ENCODE measurements around the gene TRIM22. TPM values are rescaled to one million over a fixed set of nuclear protein-coding genes. Genes with fewer than 3 reads are reported as not detected.
"Not testable (repeated sequence)": the region's sequence is repeated elsewhere in the genome, so short reads cannot be mapped to it uniquely, and the experiment has no call there.

TRIM22 gene, protein sequence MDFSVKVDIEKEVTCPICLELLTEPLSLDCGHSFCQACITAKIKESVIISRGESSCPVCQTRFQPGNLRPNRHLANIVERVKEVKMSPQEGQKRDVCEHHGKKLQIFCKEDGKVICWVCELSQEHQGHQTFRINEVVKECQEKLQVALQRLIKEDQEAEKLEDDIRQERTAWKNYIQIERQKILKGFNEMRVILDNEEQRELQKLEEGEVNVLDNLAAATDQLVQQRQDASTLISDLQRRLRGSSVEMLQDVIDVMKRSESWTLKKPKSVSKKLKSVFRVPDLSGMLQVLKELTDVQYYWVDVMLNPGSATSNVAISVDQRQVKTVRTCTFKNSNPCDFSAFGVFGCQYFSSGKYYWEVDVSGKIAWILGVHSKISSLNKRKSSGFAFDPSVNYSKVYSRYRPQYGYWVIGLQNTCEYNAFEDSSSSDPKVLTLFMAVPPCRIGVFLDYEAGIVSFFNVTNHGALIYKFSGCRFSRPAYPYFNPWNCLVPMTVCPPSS
- polyA plus RNA-seq (ENCODE audit: insufficient read length in 4 of 4): 10 to 100 TPM in 1 of 4 donors, 1 to 10 TPM in 3; 6.9 to 10.6 (median 7.9) TPM

DNA sequence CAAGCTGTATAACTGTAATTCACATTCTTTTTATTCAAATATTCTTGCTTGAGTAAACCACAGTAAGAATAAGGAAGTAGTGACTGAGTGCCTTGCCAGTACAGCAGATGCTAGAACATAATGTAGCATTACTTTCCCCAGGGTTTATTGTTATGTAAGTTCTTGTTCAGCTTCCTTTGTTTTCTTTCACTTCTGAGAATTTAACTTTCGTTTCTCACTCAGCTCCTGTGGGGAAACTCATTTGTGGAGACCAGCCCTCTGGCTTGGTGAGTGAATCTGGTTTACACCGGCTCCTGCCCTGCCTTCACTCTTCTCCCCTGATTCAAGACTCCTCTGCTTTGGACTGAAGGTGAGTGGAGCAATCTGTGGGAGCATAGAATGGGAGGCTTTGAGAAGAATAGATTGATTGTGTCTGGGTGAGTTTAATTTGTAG is at the start of gene TRIM22:
Gene TRIM22 (plus strand): TSS at position 240 of the 433 bp plus-strand sequence. CDS start 6,443 bp downstream, outside the sequence.
- peak in 1 of 4 donors; percentile 4 for DNase-seq (ENCODE audit: low read depth in 4 of 4, low spot score in 3 of 4)

DNA sequence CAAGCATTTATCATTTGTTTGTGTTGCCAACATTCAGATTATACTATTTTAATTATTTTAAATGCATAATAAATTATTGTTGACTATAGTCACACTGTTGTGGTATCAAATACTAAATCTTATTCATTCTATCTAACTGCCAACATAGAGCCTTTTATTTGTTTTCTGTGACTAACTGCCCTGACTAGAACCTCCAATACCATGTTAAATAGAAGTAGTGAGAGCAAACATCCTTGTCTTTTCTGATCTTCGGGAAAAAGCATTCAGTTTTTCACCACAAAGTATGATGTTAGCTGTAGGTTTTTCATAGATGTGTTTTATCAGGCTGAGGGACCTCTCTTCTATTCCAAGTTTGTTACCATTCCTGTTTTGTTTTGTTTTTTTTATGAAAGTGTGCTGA is 49.6 kb upstream of the TRIM22 start:
- no peak for DNase-seq (ENCODE audit: low read depth in 4 of 4, low spot score in 3 of 4)

DNA sequence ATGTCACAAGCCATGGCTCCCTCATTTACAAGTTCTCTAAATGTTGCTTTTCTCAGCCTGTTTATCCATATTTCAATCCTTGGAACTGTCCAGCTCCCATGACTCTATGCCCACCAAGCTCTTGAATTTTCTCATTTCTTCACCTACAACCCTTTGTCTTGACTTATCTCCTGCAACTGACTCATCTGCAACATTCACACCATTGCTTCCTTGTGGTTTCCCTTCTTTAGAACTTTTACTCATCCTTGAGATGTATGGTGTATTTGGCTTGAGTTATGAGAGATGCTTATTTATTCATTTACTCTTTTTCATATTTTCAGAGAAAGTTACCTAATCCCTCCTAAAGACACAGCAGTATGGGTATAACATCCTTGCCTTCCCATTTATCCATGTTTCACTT is 46.0 kb upstream of the TRIM22 start:
- no peak for DNase-seq (ENCODE audit: low read depth in 4 of 4, low spot score in 3 of 4)

DNA sequence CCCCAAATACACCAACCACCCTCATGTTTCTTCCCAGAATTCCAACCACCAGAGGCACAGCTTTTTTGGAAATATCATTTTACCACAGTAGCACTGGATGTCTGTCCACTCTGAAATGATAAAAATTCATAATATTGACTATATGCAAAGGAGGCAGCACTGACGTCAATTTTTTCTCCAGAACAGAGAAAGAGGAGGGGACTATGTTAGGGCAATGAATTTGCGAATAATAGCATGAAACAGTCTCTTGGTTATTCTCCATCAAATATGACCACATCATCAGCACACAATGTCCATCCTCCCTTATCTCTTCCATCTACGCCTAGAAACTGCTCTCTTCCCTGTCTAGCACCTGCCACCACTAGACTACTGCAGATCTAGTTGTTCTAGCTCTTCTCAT is 43.5 kb upstream of the TRIM22 start:
- DNase-seq (ENCODE audit: low read depth in 4 of 4, low spot score in 3 of 4): no peak

DNA sequence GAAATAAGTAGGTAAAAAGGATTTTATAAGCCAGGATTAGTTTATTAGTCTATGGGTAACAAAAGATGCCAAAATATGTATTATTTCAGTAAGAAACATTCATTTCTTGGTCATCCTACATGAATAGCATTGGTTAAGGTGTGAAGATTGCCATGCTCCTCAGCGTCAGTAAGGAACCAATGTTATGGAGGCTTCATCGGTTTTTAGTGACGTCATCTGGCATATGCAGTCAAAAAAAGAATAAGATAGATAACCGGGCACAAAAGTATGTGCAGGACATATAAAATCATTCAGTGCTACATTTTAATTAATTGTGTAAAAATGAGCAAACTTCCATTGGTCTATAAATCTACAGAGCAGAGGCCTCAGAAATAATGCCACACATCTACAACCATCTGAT is 34.1 kb upstream of the TRIM22 start:
- no peak for DNase-seq (ENCODE audit: low read depth in 4 of 4, low spot score in 3 of 4)

DNA sequence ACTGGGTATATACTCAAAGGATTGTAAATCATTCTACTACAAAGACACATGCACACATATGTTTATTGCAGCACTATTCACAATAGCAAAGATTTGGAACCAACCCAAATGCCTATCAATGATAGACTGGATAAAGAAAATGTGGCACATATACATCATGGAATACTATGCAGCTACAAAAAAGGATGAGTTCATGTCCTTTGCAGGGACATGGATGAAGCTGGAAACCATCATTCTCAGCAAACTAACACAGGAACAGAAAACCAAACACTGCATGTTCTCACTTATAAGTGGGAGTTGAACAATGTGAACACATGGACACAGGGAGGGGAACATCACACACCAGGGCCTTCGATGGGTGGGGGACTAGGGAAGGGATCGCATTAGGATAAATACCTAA is 32.6 kb upstream of the TRIM22 start:
- DNase-seq (ENCODE audit: low read depth in 4 of 4, low spot score in 3 of 4): not testable (repeated sequence)

DNA sequence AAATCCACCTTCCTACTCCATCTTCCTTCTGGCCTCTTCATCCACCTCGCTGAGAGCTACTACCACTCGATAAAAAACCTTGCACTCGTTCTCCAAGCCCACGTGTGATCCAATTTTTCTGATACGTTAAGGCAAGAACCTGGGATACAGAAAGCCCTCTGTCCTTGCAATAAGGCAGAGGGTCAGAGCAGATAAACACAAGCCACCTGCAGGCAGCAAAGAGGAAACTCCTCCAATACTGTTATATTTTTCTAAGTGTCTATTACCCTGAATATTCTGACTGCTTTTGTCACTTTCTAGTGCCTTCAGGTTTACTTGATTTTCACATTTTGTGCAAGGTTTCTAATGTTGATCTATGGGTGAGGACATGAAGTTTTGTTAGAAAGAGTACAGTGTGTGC is 31.3 kb upstream of the TRIM22 start:
- no peak for DNase-seq (ENCODE audit: low read depth in 4 of 4, low spot score in 3 of 4)

DNA sequence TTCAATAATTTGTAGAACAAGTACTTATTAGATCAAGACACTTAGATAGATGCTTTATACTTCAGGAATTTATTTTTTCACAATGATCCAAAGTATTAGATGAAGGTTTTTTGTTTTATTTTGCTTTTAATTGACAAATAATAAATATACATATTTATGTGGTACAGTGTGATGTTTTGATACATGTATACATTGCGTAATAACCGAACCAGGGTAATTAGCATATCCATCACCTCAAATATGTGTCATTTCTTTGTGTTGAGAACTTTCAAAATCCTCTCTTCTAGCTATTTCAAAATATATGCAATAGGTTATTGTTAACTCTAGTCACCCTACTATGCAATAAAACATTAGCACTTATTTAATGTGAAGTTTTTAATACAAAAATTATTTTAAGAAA is 26.1 kb upstream of the TRIM22 start:
- DNase-seq (ENCODE audit: low read depth in 4 of 4, low spot score in 3 of 4): no peak

DNA sequence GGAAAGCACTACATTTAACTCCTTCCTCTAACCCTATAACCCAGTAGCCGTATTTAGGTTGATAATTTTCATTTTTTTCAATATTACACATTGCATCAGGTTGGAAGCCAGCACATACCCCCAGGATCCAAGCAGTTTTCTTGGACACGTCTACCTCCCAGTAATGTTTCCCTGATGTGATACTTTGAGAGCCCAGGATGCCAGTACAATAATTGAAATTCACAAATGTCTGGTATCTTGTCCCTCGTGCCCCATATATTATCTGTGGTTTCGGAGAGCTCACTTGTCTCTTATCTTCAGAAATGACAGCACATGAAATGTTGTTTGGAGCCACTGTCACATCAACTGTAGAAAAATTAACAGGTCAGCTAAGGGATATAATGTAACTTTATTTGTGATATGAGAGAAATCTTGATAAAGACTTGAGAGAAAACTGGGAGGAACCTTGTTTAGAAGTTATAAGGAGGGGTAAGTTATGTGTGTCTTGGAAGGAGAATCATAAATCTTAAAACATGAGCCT is 24.5 kb upstream of the TRIM22 start:
- no peak for DNase-seq (ENCODE audit: low read depth in 4 of 4, low spot score in 3 of 4)

DNA sequence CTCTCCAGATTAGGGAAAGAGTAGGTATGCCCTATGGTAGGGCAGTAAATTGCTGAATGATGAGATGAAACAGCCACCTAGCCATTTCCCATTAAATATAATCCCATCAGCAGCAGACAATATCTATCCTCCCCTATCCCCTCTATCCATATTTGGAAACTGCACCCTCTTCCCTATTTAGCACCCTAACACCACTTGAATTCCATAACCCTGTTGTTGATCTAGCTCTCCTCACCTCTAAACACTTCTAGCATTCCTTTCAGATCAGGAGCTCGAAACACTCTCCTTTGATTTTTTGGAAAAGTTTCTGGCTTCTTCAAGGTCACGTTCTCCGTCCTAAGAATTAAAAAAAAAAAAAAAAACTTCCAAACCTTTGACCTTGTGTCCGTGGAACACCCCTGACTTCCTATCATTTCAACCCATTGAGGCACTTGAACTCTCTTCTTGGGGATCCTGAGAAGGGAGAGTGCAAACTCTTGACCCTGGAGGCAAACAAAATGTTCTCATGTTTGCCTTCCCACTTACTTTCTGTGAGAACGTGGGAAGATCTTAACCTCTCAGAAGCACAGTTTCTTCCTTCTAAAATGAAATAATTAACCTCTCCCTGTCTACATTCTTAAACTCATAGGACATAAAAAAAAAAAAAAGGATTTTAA is 23.7 kb upstream of the TRIM22 start:
- DNase-seq (ENCODE audit: low read depth in 4 of 4, low spot score in 3 of 4): no peak

DNA sequence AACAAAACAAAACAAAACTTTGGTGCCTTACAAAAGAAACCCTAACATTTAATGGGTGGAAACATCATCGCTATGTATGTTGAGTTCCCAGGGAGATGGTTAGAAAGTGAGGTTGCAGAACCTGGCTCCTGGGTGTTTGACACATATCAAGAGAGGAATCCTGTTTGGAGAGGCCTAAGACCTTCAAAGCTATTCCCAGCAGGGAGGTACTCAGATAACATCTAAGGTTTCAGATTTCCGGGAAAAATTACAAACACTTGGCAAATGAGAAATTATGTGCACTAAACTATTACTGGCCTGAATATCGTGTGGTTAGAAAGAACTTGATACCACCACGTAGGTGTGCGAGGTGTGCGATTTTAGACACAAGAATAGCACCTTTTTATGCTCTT is 23.2 kb upstream of the TRIM22 start:
- DNase-seq (ENCODE audit: low read depth in 4 of 4, low spot score in 3 of 4): no peak

DNA sequence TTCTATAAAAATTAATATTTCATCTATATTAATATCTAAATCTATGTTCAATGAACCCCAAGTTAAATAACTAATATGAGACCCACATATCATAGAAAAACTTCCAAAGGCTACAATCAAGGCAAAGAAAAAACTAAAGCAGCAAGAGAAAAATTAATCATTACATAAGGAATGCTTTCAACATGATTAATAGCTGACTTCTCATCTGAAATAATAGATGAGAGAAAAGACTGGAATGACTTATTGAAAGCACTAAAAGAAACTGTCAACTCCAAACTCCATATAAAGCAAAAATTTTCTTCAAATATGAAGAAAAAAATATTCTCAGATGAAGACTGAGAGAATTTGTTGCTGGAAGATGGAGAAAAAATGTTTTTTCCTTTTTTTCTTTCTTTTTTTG is 17.8 kb upstream of the TRIM22 start:
- no peak for DNase-seq (ENCODE audit: low read depth in 4 of 4, low spot score in 3 of 4)

DNA sequence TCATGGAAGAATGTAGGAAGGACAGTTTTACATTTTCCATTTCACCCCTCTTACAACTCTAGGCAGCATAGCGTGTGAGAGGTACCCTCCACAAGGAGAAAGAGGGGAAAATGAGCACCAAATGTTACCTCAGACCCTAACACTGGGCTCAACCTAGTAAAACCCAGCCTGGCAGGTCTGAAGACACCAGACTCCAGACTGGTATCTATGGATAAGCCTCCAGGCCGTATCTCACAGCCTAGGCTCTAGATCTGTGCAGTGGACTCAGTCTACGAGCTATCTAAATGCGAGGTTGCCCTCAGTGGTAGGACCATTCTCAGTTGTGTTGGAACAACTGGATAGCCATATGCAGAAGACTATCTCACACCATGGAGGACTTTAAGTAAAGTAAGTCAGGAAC is 15.2 kb upstream of the TRIM22 start:
- DNase-seq (ENCODE audit: low read depth in 4 of 4, low spot score in 3 of 4): no peak

DNA sequence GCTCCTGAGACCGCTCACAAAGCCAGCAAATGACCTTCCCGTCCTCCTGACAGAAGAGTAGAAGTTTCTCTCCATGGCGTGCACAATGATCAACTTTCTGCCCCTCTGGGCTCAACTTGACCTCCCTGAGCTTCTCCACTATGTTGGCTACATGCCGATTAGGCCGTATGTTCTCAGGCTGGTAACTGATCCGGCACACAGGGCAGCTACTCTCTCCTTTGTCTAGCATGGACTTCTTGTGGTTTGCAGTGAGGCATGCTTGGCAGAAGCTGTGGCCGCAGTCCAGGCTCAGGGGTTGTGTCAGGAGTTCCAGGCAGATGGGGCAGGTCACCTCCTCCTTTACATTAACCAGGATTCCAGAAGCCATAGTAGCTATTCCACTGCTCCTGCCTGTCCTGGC is 9.8 kb upstream of the TRIM22 start:
- DNase-seq (ENCODE audit: low read depth in 4 of 4, low spot score in 3 of 4): no peak

DNA sequence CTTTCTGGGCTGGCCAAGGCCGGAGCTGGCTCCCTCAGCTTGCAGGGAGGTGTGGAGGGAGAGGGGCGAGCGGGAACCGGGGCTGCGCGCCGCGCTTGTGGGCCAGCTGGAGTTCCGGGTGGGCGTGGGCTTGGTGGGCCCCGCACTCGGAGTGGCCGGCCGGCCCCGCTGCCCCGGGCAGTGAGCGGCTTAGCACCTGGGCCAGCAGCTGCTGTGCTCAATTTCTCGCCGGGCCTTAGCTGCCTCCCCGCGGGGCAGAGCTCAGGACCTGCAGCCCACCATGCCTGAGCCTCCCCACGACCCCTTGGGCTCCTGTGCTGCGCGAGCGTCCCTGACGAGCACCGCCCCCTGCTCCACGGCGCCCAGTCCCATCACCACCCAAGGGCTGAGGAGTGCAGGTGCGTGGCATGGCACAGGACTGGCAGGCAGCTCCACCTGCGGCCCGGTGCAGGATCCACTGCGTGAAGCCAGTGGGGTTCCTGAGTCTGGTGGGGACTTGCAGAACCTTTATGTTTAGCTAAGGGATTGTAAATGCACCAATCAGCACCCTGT is 6.6 kb upstream of the TRIM22 start:
- DNase-seq (ENCODE audit: low read depth in 4 of 4, low spot score in 3 of 4): not testable (repeated sequence)

DNA sequence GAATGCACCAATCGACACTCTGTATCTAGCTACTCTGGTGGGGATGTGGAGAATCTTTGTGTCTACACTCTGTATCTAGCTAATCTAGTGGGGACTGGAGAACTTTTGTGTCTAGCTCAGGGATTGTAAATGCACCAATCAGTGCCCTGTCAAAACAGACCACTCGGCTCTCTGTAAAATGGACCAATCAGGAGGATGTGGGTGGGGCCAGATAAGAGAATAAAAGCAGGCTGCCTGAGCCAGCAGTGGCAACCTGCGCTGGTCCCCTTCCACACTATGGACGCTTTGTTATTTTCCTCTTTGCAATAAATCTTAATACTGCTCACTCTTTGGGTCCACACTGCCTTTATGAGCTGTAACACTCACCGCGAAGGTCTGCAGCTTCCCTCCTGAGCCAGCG is 6.0 kb upstream of the TRIM22 start:
- not testable (repeated sequence) for DNase-seq (ENCODE audit: low read depth in 4 of 4, low spot score in 3 of 4)

DNA sequence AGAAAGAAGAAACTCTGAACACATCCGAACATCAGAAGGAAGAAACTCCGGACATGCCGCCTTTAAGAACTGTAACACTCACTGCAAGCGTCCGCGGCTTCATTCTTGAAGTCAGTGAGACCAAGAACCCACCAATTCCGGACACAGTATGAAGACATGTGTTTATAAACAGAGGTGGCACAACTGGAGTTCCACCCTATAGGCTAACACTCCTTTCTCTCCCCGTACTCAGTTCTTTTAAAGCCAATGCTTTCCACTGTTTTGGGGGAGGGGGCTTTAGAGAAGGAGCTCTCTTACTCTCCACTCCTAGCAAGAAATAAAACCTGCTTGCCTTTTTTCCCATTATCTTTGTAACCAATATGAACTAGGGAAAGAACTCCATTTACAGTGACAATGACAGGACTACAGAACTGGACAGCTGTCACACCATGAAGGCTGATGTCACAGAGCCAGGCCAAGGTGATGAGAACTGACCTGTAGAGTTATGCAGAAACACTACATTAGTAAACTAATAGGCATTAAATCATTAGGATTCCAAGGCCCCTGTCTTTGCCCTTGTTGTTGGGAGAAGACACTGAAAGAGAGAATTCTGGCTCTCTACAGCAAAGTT is 5.4 kb upstream of the TRIM22 start:
- DNase-seq (ENCODE audit: low read depth in 4 of 4, low spot score in 3 of 4): peak in 2 of 4 donors; percentile 5 to 8

DNA sequence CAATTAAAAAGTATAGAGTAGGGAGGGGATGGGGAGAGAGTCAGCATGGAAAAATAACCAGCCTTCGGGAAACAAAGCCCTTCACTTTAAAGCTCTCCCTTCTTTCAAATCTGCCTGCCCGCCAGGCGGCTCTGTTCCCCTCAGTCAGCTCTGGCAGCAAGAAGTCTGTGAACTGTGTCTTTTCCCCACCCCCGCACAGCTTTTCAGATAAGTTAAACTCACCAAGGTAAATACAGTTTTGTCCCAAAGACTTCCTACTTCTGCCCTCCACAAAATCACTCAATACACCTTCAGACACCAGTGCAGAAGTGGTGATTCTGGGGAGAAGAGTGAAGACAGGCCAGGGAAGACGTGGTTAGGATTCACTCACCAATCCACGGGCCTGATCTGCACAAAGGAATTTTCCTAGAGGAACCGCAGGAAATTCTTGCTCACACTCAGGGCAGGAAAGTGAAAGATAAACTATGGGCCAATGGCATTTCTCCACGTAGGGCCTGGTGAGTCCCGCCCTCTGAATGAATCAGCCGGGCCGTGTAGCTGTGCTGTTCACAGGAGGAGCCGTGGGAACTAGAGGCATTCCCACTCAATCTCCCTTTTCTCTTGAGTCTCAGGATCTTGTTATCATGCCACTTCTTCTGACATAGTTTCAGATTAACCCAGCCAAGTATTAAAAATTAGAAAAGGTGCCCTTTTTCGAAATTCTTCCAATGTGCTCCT is 4.8 kb upstream of the TRIM22 start, which contains the start of gene TRIM5:
Gene TRIM5 (minus strand): TSS at position 429 of the 717 bp plus-strand sequence. CDS start 4,897 bp downstream, outside the sequence.
- DNase-seq (ENCODE audit: low read depth in 4 of 4, low spot score in 3 of 4): peak; percentile 81 to 92 (median 92)

DNA sequence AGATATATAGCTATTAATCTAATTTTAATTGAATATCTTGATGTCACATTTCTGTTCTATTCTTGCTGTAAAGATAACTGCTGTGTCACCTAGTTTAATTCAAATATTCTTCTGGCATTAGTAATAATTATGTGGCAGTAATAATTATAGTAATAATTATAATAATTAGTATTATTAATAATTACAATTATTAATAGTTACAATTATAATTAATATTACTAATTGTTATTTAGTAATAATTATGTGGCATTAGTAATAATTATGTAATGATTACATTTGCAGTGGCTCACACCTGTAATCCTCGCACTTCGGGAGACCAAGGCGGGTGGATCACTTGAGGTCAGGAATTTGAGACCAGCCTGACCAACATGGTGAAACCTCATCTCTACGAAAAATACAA is 3.2 kb upstream of the TRIM22 start:
- DNase-seq (ENCODE audit: low read depth in 4 of 4, low spot score in 3 of 4): no peak

DNA sequence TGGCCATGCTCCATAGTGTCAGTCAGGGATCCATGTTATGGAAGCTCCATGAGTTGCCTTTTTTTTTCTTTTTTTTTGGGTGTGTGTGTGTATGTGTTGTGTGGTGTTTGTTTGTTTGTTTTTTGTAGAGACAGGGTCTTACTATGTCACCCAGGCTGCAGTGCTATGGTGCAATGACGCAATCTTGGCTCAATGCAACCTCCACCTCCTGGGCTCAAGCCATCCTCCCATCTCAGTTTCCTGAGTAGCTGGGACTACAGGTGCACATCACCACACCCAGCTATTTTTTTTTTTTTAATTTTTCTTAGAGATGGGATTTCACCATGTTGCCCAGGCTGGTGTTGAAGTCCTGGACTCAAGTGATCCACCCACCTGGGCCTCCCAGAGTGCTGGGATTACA is 1.1 kb upstream of the TRIM22 start:
- DNase-seq (ENCODE audit: low read depth in 4 of 4, low spot score in 3 of 4): no peak

All from right renal pelvis (tissue), 4 donors.